H9 (cell line): ENCODE results near the gene KREMEN2. TPM values are rescaled to one million over a fixed set of nuclear protein-coding genes. Genes with fewer than 3 reads are reported as not detected.

Source experiments
- DNase-seq: peaks from one replicate; pipeline ENCODE4 v3.0.0-alpha.2; 2017
- H2AFZ ChIP-seq: one replicate; pipeline ENCODE4 v1.6.1; 2013; ENCODE audit warnings: mild to moderate bottlenecking, low read length, control low read depth, moderate library complexity
- H2AK5ac ChIP-seq: 2 replicates; pipeline ENCODE4 v1.6.1; 2013; ENCODE audit warnings: low read length, control low read depth, mixed read lengths; ENCODE audit not compliant: insufficient read length
- H2BK120ac ChIP-seq: one replicate; pipeline ENCODE4 v1.6.1; 2013; ENCODE audit warnings: low read depth, mild to moderate bottlenecking, low read length, control low read depth, inconsistent platforms; ENCODE audit not compliant: poor library complexity, severe bottlenecking
- H2BK12ac ChIP-seq: 2 replicates; pipeline ENCODE4 v1.6.1; 2013; ENCODE audit warnings: low read length, control low read depth, mixed read lengths, low read depth; ENCODE audit not compliant: insufficient read length
- H2BK15ac ChIP-seq: 2 replicates; pipeline ENCODE4 v1.6.1; 2013; ENCODE audit warnings: low read depth, low read length, control low read depth
- H2BK20ac ChIP-seq: one replicate; pipeline ENCODE4 v1.6.1; 2013; ENCODE audit warnings: low read depth, mild to moderate bottlenecking, low read length, control low read depth, inconsistent platforms; ENCODE audit not compliant: poor library complexity, severe bottlenecking
- H2BK5ac ChIP-seq: 2 replicates; pipeline ENCODE4 v1.6.1; 2013; ENCODE audit warnings: low read length, control low read depth, mixed read lengths; ENCODE audit not compliant: insufficient read length
- H3K14ac ChIP-seq: 2 replicates; pipeline ENCODE4 v1.6.1; 2013; ENCODE audit warnings: low read length, control low read depth; ENCODE audit not compliant: insufficient read depth
- H3K18ac ChIP-seq: 2 replicates; pipeline ENCODE4 v1.6.1; 2013; ENCODE audit warnings: low read depth, mild to moderate bottlenecking, mixed read lengths, low read length, control low read depth; ENCODE audit not compliant: insufficient read length
- H3K23ac ChIP-seq: 2 replicates; pipeline ENCODE4 v1.6.1; 2013; ENCODE audit warnings: low read length, control low read depth, mixed read lengths, low read depth; ENCODE audit not compliant: insufficient read length
- H3K23me2 ChIP-seq: 2 replicates; pipeline ENCODE4 v1.6.1; 2013; ENCODE audit warnings: low read depth, mild to moderate bottlenecking, mixed read lengths, low read length, control low read depth; ENCODE audit not compliant: insufficient read length, poor library complexity, severe bottlenecking
- H3K27ac ChIP-seq: 2 replicates; pipeline ENCODE4 v1.5.1; 2013; ENCODE audit warnings: low read length, control low read depth, mixed read lengths, low read depth; ENCODE audit not compliant: insufficient read length
- H3K27me3 ChIP-seq: 2 replicates; pipeline ENCODE4 v1.6.1; 2013; ENCODE audit warnings: low read length, control low read depth, inconsistent platforms; ENCODE audit not compliant: insufficient read depth
- H3K4ac ChIP-seq: 2 replicates; pipeline ENCODE4 v1.6.1; 2013; ENCODE audit warnings: low read depth, mild to moderate bottlenecking, control low read depth, inconsistent platforms, low read length, moderate library complexity
- H3K4me1 ChIP-seq: 2 replicates; pipeline ENCODE4 v1.6.1; 2013; ENCODE audit warnings: low read length, control low read depth, inconsistent platforms; ENCODE audit not compliant: insufficient read depth
- H3K4me2 ChIP-seq: 2 replicates; pipeline ENCODE4 v1.6.1; 2013; ENCODE audit warnings: low read length, control low read depth, mixed read lengths; ENCODE audit not compliant: insufficient read length, insufficient read depth
- H3K56ac ChIP-seq: 2 replicates; pipeline ENCODE4 v1.6.1; 2013; ENCODE audit warnings: low read depth, mild to moderate bottlenecking, mixed read lengths, low read length, control low read depth; ENCODE audit not compliant: insufficient read length
- H3K79me1 ChIP-seq: 2 replicates; pipeline ENCODE4 v1.6.1; 2013; ENCODE audit warnings: low read depth, mild to moderate bottlenecking, moderate library complexity, low read length, control low read depth, inconsistent platforms; ENCODE audit not compliant: insufficient read depth, poor library complexity, severe bottlenecking
- H3K79me2 ChIP-seq: 2 replicates; pipeline ENCODE4 v1.6.1; 2013; ENCODE audit warnings: low read length, control low read depth, inconsistent platforms; ENCODE audit not compliant: insufficient read depth
- H3K9ac ChIP-seq: 2 replicates; pipeline ENCODE4 v1.6.1; 2013; ENCODE audit warnings: low read length, control low read depth, mixed read lengths; ENCODE audit not compliant: insufficient read length; ENCODE audit errors: extremely low read depth
- H3K9me3 ChIP-seq: one replicate; pipeline ENCODE4 v1.6.1; 2013; ENCODE audit warnings: low read depth, low read length, inconsistent platforms; ENCODE audit not compliant: control insufficient read depth
- H3T11ph ChIP-seq: one replicate; pipeline ENCODE4 v1.6.1; 2013; ENCODE audit warnings: mild to moderate bottlenecking, low read length, control low read depth, inconsistent platforms
- H4K20me1 ChIP-seq: one replicate; pipeline ENCODE4 v1.6.1; 2013; ENCODE audit not compliant: control insufficient read depth, insufficient read length, insufficient read depth
- H4K5ac ChIP-seq: 2 replicates; pipeline ENCODE4 v1.6.1; 2013; ENCODE audit warnings: low read depth, mild to moderate bottlenecking, mixed read lengths, low read length, control low read depth; ENCODE audit not compliant: insufficient read length
- H4K8ac ChIP-seq: replicated peaks from 2 replicates; pipeline ENCODE4 v1.6.1; 2013; ENCODE audit warnings: low read length, control low read depth, mixed read lengths, low read depth; ENCODE audit not compliant: insufficient read length
- H4K91ac ChIP-seq: 2 replicates; pipeline ENCODE4 v1.6.1; 2013; ENCODE audit warnings: low read depth, mild to moderate bottlenecking, moderate library complexity, mixed read lengths, low read length, control low read depth; ENCODE audit not compliant: insufficient read length
- H3K27ac Mint-ChIP-seq, 3 experiments: 2 replicates in 2 of 3; 3 replicates in 1 of 3; pipeline ENCODE4 v1.8.0; 2020 to 2021; ENCODE audit warnings: mixed read lengths in 3 of 3, mild to moderate bottlenecking in 1 of 3, moderate library complexity in 1 of 3
- H3K27me3 Mint-ChIP-seq: 2 replicates; pipeline ENCODE4 v1.8.0; 2021; ENCODE audit warnings: low read depth, mild to moderate bottlenecking, moderate library complexity, mixed read lengths
- H3K36me3 Mint-ChIP-seq, 3 experiments: 2 replicates in 2 of 3; 3 replicates in 1 of 3; pipeline ENCODE4 v1.8.0; 2020 to 2021; ENCODE audit warnings: low read depth in 3 of 3, mixed read lengths in 3 of 3; ENCODE audit not compliant: insufficient read depth in 1 of 3
- H3K4me1 Mint-ChIP-seq, 2 experiments: 2 replicates each; pipeline ENCODE4 v1.8.0; 2020; ENCODE audit warnings: mixed read lengths in 2 of 2
- H3K4me3 Mint-ChIP-seq, 2 experiments: 2 replicates in 1 of 2; 3 replicates in 1 of 2; pipeline ENCODE4 v1.8.0; 2020 to 2021; ENCODE audit warnings: mild to moderate bottlenecking in 2 of 2, mixed read lengths in 2 of 2, moderate library complexity in 1 of 2
- H3K9me3 Mint-ChIP-seq, 2 experiments: 2 replicates in 1 of 2; 3 replicates in 1 of 2; pipeline ENCODE4 v1.8.0; 2020; ENCODE audit warnings: mild to moderate bottlenecking in 2 of 2, mixed read lengths in 2 of 2, moderate library complexity in 1 of 2
- CTCF ChIP-seq: fragments of 200-600 bp; sonication (generic); conservative IDR thresholded peaks from 3 replicates; pipeline ENCODE4 v1.8.0; 2021; ENCODE audit warnings: antibody characterized with exemption, mild to moderate bottlenecking
- WGBS: extraction: QIAGEN DNeasy Blood & Tissue Kit; methylation state at CpG from one replicate; pipeline ENCODE4 v1.1.7; 2013; ENCODE audit warnings: missing lambda C conversion rate, low lambda C conversion rate, mixed read lengths; ENCODE audit not compliant: insufficient read length; ENCODE audit errors: extremely low coverage; 5-methylcytosine and 5-hydroxymethylcytosine counted together
- total RNA-seq: library from RNA; stranded (reverse); gene quantifications from 2 replicates; pipeline ENCODE4 v1.2.1, GENCODE V29; 2021

Gene KREMEN2
- total RNA-seq, 1 experiment from 2014 or later, result 12.8 TPM

DNA sequence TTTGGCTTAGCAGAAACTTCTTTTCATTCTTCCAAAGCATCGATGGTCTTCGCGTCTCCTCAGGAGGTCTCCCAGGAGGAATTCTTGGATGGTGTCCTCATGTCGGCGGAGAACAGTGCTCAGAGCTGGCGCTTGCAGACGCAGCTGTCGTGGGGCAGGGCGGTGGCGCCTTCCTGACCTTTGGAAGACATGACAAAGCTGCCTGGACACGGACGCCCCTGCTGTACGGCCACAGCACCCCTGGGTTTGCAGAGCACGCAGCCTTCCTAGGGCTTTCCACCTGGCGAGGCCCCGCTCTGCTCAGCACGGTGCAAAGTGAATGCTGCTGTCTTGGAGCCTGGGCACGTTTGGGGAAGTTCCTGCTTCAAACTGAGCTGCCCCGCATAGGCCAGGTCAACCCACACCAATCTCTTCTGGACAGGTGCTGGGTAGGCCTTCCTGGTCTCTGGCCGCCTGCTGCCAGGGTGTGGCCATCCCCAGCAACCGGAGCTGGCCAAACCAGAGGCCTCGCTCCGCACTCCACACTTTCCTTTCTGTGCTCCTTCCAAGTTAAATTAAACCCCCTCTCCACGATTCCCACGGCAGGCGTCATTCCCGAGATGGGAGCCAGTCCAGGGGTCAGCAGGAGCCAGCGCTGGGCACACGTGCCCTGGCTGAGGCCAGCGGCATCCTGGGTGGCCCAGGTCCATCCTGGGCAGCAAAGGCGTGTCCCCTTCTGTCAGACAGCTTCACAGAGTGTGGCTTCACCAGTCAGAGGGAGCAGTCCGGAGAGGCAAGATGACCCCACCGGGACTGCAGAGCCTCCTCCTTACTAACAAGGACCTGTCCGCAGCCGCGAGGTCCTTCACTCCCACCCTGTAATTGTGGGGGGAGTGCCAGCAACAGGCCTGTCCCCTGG lies 15.0 kb upstream of the KREMEN2 start:
- Histone ChIP-seq H2BK12ac (no peak overlapping the region), H3K79me1 (no peaks in the 10 kb centered on the region), H3K4me1 (no peaks in the 10 kb centered on the region), H3K23me2 (no peaks in the 10 kb centered on the region), H2BK120ac (no peak overlapping the region), H3K27me3 (no peaks in the 10 kb centered on the region), H3K9me3 (no peaks in the 10 kb centered on the region), H2BK20ac (no peak overlapping the region), H3K9ac (no peak overlapping the region), H3K4me2 (no peak overlapping the region), H3K4ac (no peak overlapping the region), H2AK5ac (no peak overlapping the region), H2BK5ac (no peak overlapping the region), H3T11ph (no peak overlapping the region), H2AFZ (no peak overlapping the region), H3K18ac (no peak overlapping the region), H4K91ac (no peak overlapping the region), H2BK15ac (no peak overlapping the region), H3K23ac (no peak overlapping the region), H4K20me1 (no peaks in the 10 kb centered on the region), H3K14ac (no peak overlapping the region), H3K27ac (no peak overlapping the region), H4K8ac (no peak overlapping the region), H4K5ac (no peak overlapping the region), H3K79me2 (no peaks in the 10 kb centered on the region), H3K56ac (no peak overlapping the region)
- Mint-ChIP-seq H3K4me1 (peaks cover 2% of the 10 kb centered on the region in 2 experiments), H3K27ac (peak overlapping the region in 1 of 3 experiments; percentile 20; a peak in 1 of 7 replicates), H3K4me3 (no peak overlapping the region), H3K27me3 (peaks cover 2% of the 10 kb centered on the region; the same call in 1 of the 2 replicates), H3K36me3 (peaks cover 0 to 12% (median 5%) of the 10 kb centered on the region in 3 experiments; a peak in 4 of 7 replicates), H3K9me3 (no peaks in the 10 kb centered on the region; a peak in 1 of 5 replicates)
- TF ChIP-seq CTCF, result no peak
- no peak for DNase-seq
- no CpG with 5 or more reads among the region's 36 CpGs for WGBS
